OCI-LY7 (cell line): ENCODE measurements around the gene MTFP1. TPM values are rescaled to one million over a fixed set of nuclear protein-coding genes. Genes with fewer than 3 reads are reported as not detected.

Source experiments
- BruUV-seq: library from RNA; stranded (reverse); fragments of 400-500 nt; replicated peaks from 2 replicates; lab custom pipeline; 2021; lab: Mats Ljungman, UMichigan
- CTCF ChIA-PET: fragments of 300-600 bp; sonication (Branson Sonifier 250); formaldehyde crosslinking; loops from one replicate; lab custom pipeline; 2022; ENCODE audit warnings: antibody characterized with exemption; ENCODE audit not compliant: unreplicated experiment; lab: Charles Lee
- POLR2A ChIA-PET: fragments of 300-600 bp; sonication (Branson Sonifier 250); formaldehyde crosslinking; loops from one replicate; lab custom pipeline; 2022; ENCODE audit warnings: antibody characterized with exemption; lab: Charles Lee
- DNase-seq: peaks from one replicate; pipeline ENCODE4 v3.0.0-alpha.2; 2015; ENCODE audit warnings: low spot score
- H2AFZ ChIP-seq: fragments of 200-600 bp; sonication (generic), shearing (Covaris generic); 2 replicates; pipeline ENCODE4 v1.6.1; 2014; ENCODE audit warnings: mild to moderate bottlenecking, antibody characterized with exemption, low read length, moderate library complexity
- H3K27ac ChIP-seq: fragments of 200-600 bp; sonication (generic); 2 replicates; pipeline ENCODE4 v1.5.1; 2014; ENCODE audit warnings: mixed run types, low read depth, mild to moderate bottlenecking, moderate library complexity, low read length, inconsistent platforms; ENCODE audit not compliant: poor library complexity, severe bottlenecking
- H3K36me3 ChIP-seq: fragments of 200-600 bp; sonication (generic); 2 replicates; pipeline ENCODE4 v1.6.1; 2014; ENCODE audit warnings: mild to moderate bottlenecking, antibody characterized with exemption, low read length, moderate library complexity, mixed read lengths; ENCODE audit not compliant: insufficient read depth
- H3K4me1 ChIP-seq: fragments of 200-600 bp; sonication (generic); 2 replicates; pipeline ENCODE4 v1.5.1; 2014; ENCODE audit warnings: mild to moderate bottlenecking, low read length; ENCODE audit not compliant: insufficient read depth, poor library complexity, severe bottlenecking
- H3K4me2 ChIP-seq: fragments of 200-600 bp; sonication (generic); 2 replicates; pipeline ENCODE4 v1.6.1; 2014; ENCODE audit warnings: mild to moderate bottlenecking, low read length
- H3K4me3 ChIP-seq: fragments of 200-600 bp; sonication (generic); 2 replicates; pipeline ENCODE4 v1.5.1; 2014; ENCODE audit warnings: mild to moderate bottlenecking, low read depth, low read length; ENCODE audit not compliant: poor library complexity, severe bottlenecking
- H3K79me2 ChIP-seq: fragments of 200-600 bp; sonication (generic); 2 replicates; pipeline ENCODE4 v1.6.1; 2016; ENCODE audit warnings: low read depth, mild to moderate bottlenecking, low read length, moderate library complexity, mixed read lengths; ENCODE audit not compliant: insufficient read depth
- H3K9me2 ChIP-seq: fragments of 200-600 bp; sonication (generic); 2 replicates; pipeline ENCODE4 v1.6.1; 2016; ENCODE audit warnings: mild to moderate bottlenecking, low read length, mixed read lengths; ENCODE audit not compliant: insufficient read depth
- H3K9me3 ChIP-seq: fragments of 200-600 bp; sonication (generic); 2 replicates; pipeline ENCODE4 v1.6.1; 2014; ENCODE audit warnings: mild to moderate bottlenecking, mixed run types, low read length, mixed read lengths
- H4K20me1 ChIP-seq: fragments of 200-600 bp; sonication (generic); 2 replicates; pipeline ENCODE4 v1.6.1; 2014; ENCODE audit warnings: mild to moderate bottlenecking, antibody characterized with exemption, low read length, moderate library complexity, mixed read lengths; ENCODE audit not compliant: insufficient read depth
- CTCF ChIP-seq: fragments of 200-600 bp; sonication (generic); conservative IDR thresholded peaks from 2 replicates; pipeline ENCODE4 v1.5.1; 2014; ENCODE audit warnings: mild to moderate bottlenecking, antibody characterized with exemption, low read length, moderate library complexity, mixed read lengths
- EZH2phosphoT487 ChIP-seq: fragments of 200-600 bp; sonication (generic); IDR thresholded peaks from 2 replicates; pipeline ENCODE4 v1.6.1; 2018; ENCODE audit warnings: low read depth, borderline replicate concordance, mild to moderate bottlenecking, mixed run types, antibody characterized with exemption, low read length, moderate library complexity, mixed read lengths
- intact Hi-C: fragments of 100-400 bp; cut with micrococcal nuclease; formaldehyde crosslinking; loops from one replicate; pipeline ENCODE4 v1.10.0; 2022; ENCODE audit not compliant: unreplicated experiment
- total RNA-seq, 2 experiments: library from RNA; depleted of rRNA in 1 of 2; stranded (reverse); fragments of >200 nt in 1 of 2; shearing (Covaris generic) in 1 of 2; gene quantifications; 2 replicates each; pipeline ENCODE4 v1.2.3, GENCODE V29; 2014 to 2022

Gene MTFP1
- total RNA-seq, 2 experiments from 2014 or later = 81.9 to 83.2 TPM

- BruUV-seq = no TSS peak
- H3K9me2 ChIP-seq = no peaks in the 10 kb centered on the region
- POLR2A ChIA-PET = interaction anchor here (1.0 to 1.4 kb wide), 3 partner anchors 10 to 19 kb away, joined by 3 to 4 read pairs (median 3); no protein-coding TSS in a partner anchor
Measured at GRCh38 chr22:30405731-30406130, 19.8 kb upstream of the MTFP1 start.

GRCh38 chr22:30406400-30406799 lies 19.2 kb upstream of the MTFP1 start:
- BruUV-seq = no TSS peak
- no peaks in the 10 kb centered on the region for H3K79me2 ChIP-seq
- intact Hi-C loops = no loop called here
- ChIA-PET CTCF (no interaction called here), POLR2A (interaction anchor here (1.4 kb wide), 2 partner anchors 11 to 15 kb away, joined by 3 to 4 read pairs; no protein-coding TSS in a partner anchor)
- no peak overlapping the region for H2AFZ ChIP-seq
- no peaks in the 10 kb centered on the region for H4K20me1 ChIP-seq
- no peaks in the 10 kb centered on the region for H3K36me3 ChIP-seq
- no peak for TF ChIP-seq CTCF
- TF ChIP-seq EZH2phosphoT487 = no peak
- no peaks in the 10 kb centered on the region for H3K9me2 ChIP-seq
- no peaks in the 10 kb centered on the region for H3K9me3 ChIP-seq
- H3K4me3 ChIP-seq = no peak overlapping the region
- H3K4me1 ChIP-seq = no peaks in the 10 kb centered on the region
- no peak for DNase-seq
- H3K4me2 ChIP-seq = no peak overlapping the region
- no peak overlapping the region for H3K27ac ChIP-seq

More at GRCh38 chr22:30405731-30406130, 19.8 kb upstream of the MTFP1 start:
- H4K20me1 ChIP-seq = no peaks in the 10 kb centered on the region
- no peak overlapping the region for H3K27ac ChIP-seq
- DNase-seq = no peak
- no peaks in the 10 kb centered on the region for H3K36me3 ChIP-seq
- no peak overlapping the region for H2AFZ ChIP-seq
- no peak overlapping the region for H3K4me2 ChIP-seq
- CTCF ChIA-PET = no interaction called here
- no peak overlapping the region for H3K4me3 ChIP-seq
- H3K79me2 ChIP-seq = no peaks in the 10 kb centered on the region
- intact Hi-C loops = no loop called here
- no peaks in the 10 kb centered on the region for H3K4me1 ChIP-seq
- TF ChIP-seq CTCF (no peak), EZH2phosphoT487 (no peak)
- H3K9me3 ChIP-seq = no peaks in the 10 kb centered on the region

- no TSS peak for BruUV-seq
- intact Hi-C loops = no loop called here
- CTCF ChIA-PET = no interaction called here
Measured at GRCh38 chr22:30408388-30409102, 17.0 kb upstream of the MTFP1 start.

More at GRCh38 chr22:30408388-30409102, 17.0 kb upstream of the MTFP1 start:
- POLR2A ChIA-PET = interaction anchor here (0.6 kb wide), 1 partner anchor 25 kb away, joined by 3 read pairs; no protein-coding TSS in a partner anchor
- Histone ChIP-seq H4K20me1 (no peaks in the 10 kb centered on the region), H3K9me2 (no peaks in the 10 kb centered on the region), H3K27ac (no peak overlapping the region), H3K9me3 (no peaks in the 10 kb centered on the region), H3K79me2 (no peaks in the 10 kb centered on the region), H3K4me1 (no peaks in the 10 kb centered on the region), H3K4me2 (no peak overlapping the region), H3K36me3 (no peaks in the 10 kb centered on the region), H2AFZ (no peak overlapping the region), H3K4me3 (no peak overlapping the region)
- TF ChIP-seq EZH2phosphoT487 = no peak
- TF ChIP-seq CTCF = no peak
- no peak for DNase-seq
